ENCODE data around the gene OGN.

The OGN gene

DNA sequence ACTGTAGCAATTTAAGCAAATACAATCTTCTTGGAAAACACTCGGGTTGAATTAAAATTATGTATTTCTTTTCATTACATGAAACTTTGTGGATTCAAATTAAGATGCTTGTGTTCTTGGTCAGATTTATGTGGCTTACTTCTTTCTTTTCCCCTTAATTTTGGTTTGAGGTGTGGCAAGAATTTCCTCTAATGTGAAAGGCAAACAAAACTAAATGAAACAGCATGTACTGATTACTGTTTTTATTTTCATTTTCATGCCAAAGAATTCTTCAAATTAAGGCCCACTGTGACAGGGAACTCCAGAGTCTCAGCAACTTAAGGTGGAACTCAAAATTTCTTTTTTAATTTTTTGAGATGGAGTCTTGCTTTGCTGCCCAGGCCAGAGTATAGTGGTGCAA, 20.0 kb upstream of the OGN start, which contains the start of gene OMD:
Gene OMD, minus strand, starts transcription at position 132 of the 400 bp plus-strand sequence. CDS start 6,913 bp downstream, outside the sequence.
- WGBS (ENCODE audit: extremely low coverage, insufficient coverage, insufficient read length) = no CpG with 5 or more reads among the region's 1 CpG
- H3K14ac ChIP-seq (ENCODE audit: low read length) = no peak within 1 kb of the TSS
- H3K18ac ChIP-seq (ENCODE audit: low read length) = no peak within 1 kb of the TSS
- no peak within 1 kb of the TSS for H3K27ac ChIP-seq (ENCODE audit: low read depth, low read length)
- H3K9ac ChIP-seq (ENCODE audit: low read length) = no peak within 1 kb of the TSS
- no peak within 1 kb of the TSS for H3K4me3 ChIP-seq (ENCODE audit: low read depth, low read length)
- H3K4me1 ChIP-seq (ENCODE audit: control insufficient read depth in 1 of 2, insufficient read depth in 2 of 2, low read length in 2 of 2) = no peaks in the 10 kb centered on the region
- H4K8ac ChIP-seq (ENCODE audit: low read depth, low read length) = no peak within 1 kb of the TSS
- no peak within 1 kb of the TSS for H4K91ac ChIP-seq (ENCODE audit: low read depth, low read length)
- no peak for DNase-seq
- H3K4ac ChIP-seq (ENCODE audit: low read depth, low read length) = no peak within 1 kb of the TSS
- H3K23ac ChIP-seq (ENCODE audit: low read length) = no peak within 1 kb of the TSS
- no peaks in the 10 kb centered on the region for H3K79me2 ChIP-seq (ENCODE audit: control insufficient read depth, insufficient read depth, low read length, poor library complexity)
- no peaks in the 10 kb centered on the region for H3K36me3 ChIP-seq (ENCODE audit: control insufficient read depth in 1 of 2, insufficient read depth in 2 of 2, low read length in 2 of 2)
- no peak within 1 kb of the TSS for H2BK12ac ChIP-seq (ENCODE audit: low read length)
- no peak within 1 kb of the TSS for H2BK5ac ChIP-seq (ENCODE audit: low read depth, low read length, poor library complexity)
- H3K27me3 ChIP-seq (ENCODE audit: insufficient read depth, low read length) = no peaks in the 10 kb centered on the region
- no peaks in the 10 kb centered on the region for H3K79me1 ChIP-seq (ENCODE audit: low read length)
- H2BK120ac ChIP-seq (ENCODE audit: insufficient read depth, low read length, poor library complexity) = no peak within 1 kb of the TSS
- no peak within 1 kb of the TSS for H2AK5ac ChIP-seq (ENCODE audit: low read length)
- H3K9me3 ChIP-seq (ENCODE audit: insufficient read depth, low read depth, low read length) = no peaks in the 10 kb centered on the region
- H4K12ac ChIP-seq (ENCODE audit: low read depth, low read length) = no peak within 1 kb of the TSS
- H3K4me2 ChIP-seq (ENCODE audit: low read length) = no peak within 1 kb of the TSS
- no peak within 1 kb of the TSS for H2AFZ ChIP-seq (ENCODE audit: insufficient read depth, low read length, poor library complexity)

DNA sequence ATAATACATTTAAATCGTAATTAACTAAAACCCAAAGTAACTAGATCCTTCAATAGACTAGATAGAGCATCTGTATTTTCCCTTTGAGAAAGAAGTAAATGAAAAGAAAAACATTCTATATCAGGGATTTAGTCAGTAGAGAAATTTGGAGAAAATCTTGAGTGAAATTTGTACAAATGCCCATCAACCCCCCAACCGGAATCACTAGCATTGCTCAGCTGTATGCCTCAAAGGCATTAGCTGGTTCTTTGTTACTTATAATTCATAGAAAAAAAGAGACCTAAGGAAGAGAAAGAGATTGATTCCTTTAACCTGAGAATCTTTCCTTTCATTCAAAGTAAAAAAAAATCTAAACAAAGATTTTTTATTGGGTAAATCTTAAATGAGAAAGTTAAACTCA, 19.2 kb upstream of the OGN start:
- Histone ChIP-seq H3K27me3 (ENCODE audit: insufficient read depth, low read length) (no peaks in the 10 kb centered on the region), H3K79me2 (ENCODE audit: control insufficient read depth, insufficient read depth, low read length, poor library complexity) (no peaks in the 10 kb centered on the region), H3K9ac (ENCODE audit: low read length) (no peak overlapping the region), H3K4me2 (ENCODE audit: low read length) (no peak overlapping the region), H3K18ac (ENCODE audit: low read length) (no peak overlapping the region), H2BK5ac (ENCODE audit: low read depth, low read length, poor library complexity) (no peak overlapping the region), H2AFZ (ENCODE audit: insufficient read depth, low read length, poor library complexity) (no peak overlapping the region), H3K4ac (ENCODE audit: low read depth, low read length) (no peak overlapping the region), H3K4me3 (ENCODE audit: low read depth, low read length) (no peak overlapping the region), H3K36me3 (ENCODE audit: control insufficient read depth in 1 of 2, insufficient read depth in 2 of 2, low read length in 2 of 2) (no peaks in the 10 kb centered on the region), H3K27ac (ENCODE audit: low read depth, low read length) (no peak overlapping the region), H2AK5ac (ENCODE audit: low read length) (no peak overlapping the region), H3K14ac (ENCODE audit: low read length) (no peak overlapping the region), H3K23ac (ENCODE audit: low read length) (no peak overlapping the region), H3K4me1 (ENCODE audit: control insufficient read depth in 1 of 2, insufficient read depth in 2 of 2, low read length in 2 of 2) (no peaks in the 10 kb centered on the region), H4K91ac (ENCODE audit: low read depth, low read length) (no peak overlapping the region), H4K12ac (ENCODE audit: low read depth, low read length) (no peak overlapping the region), H3K9me3 (ENCODE audit: insufficient read depth, low read depth, low read length) (no peaks in the 10 kb centered on the region), H3K79me1 (ENCODE audit: low read length) (no peaks in the 10 kb centered on the region), H2BK12ac (ENCODE audit: low read length) (no peak overlapping the region), H4K8ac (ENCODE audit: low read depth, low read length) (no peak overlapping the region), H2BK120ac (ENCODE audit: insufficient read depth, low read length, poor library complexity) (no peak overlapping the region)
- WGBS (ENCODE audit: extremely low coverage, insufficient coverage, insufficient read length) = no CpG with 5 or more reads among the region's 2 CpGs
- DNase-seq = no peak

DNA sequence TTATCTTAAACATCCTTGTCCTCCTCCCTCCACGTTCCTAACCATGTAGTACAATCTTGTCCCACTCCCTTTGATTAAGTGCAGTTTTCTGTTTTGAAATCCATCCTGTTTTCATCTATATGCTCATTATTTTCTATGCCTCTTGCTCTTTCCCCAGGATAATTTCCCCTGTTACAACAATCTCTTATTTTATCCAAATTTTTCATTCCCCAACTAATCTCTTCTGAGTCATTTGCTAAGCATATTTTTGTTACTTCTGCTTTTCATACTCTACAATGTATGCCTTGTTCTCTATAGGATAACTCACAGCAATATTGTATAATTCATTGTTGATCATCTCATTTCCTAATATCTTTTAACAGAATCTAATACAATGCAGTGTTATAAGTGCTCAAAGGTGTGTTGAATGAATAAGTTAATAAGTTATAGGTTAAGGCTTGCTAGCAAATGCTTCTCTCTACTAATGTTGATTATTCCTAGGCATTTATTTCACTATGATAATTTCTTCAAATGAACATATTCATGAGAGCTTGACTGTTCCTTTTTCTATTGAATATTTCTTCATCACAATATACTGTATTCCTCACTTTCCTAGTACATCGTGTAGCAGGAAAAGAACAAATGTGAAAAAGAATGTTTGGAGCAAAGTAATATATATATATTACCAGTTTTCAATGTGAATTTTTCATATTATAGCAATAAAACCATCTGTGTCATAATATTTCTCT, 18.4 kb upstream of the OGN start:
- H3K18ac ChIP-seq (ENCODE audit: low read length) = no peak overlapping the region
- no peak overlapping the region for H2BK120ac ChIP-seq (ENCODE audit: insufficient read depth, low read length, poor library complexity)
- no peak overlapping the region for H4K12ac ChIP-seq (ENCODE audit: low read depth, low read length)
- H3K27me3 ChIP-seq (ENCODE audit: insufficient read depth, low read length) = no peaks in the 10 kb centered on the region
- H3K14ac ChIP-seq (ENCODE audit: low read length) = no peak overlapping the region
- H4K8ac ChIP-seq (ENCODE audit: low read depth, low read length) = no peak overlapping the region
- no peak overlapping the region for H3K4ac ChIP-seq (ENCODE audit: low read depth, low read length)
- no peak for DNase-seq
- no peaks in the 10 kb centered on the region for H3K36me3 ChIP-seq (ENCODE audit: control insufficient read depth in 1 of 2, insufficient read depth in 2 of 2, low read length in 2 of 2)
- H2AFZ ChIP-seq (ENCODE audit: insufficient read depth, low read length, poor library complexity) = no peak overlapping the region
- H3K4me1 ChIP-seq (ENCODE audit: control insufficient read depth in 1 of 2, insufficient read depth in 2 of 2, low read length in 2 of 2) = no peaks in the 10 kb centered on the region
- H2BK5ac ChIP-seq (ENCODE audit: low read depth, low read length, poor library complexity) = no peak overlapping the region
- H3K23ac ChIP-seq (ENCODE audit: low read length) = no peak overlapping the region
- no peak overlapping the region for H2AK5ac ChIP-seq (ENCODE audit: low read length)
- H3K79me1 ChIP-seq (ENCODE audit: low read length) = no peaks in the 10 kb centered on the region
- no peaks in the 10 kb centered on the region for H3K9me3 ChIP-seq (ENCODE audit: insufficient read depth, low read depth, low read length)
- no peak overlapping the region for H2BK12ac ChIP-seq (ENCODE audit: low read length)
- WGBS (ENCODE audit: extremely low coverage, insufficient coverage, insufficient read length) = no CpG with 5 or more reads among the region's 2 CpGs
- H3K4me2 ChIP-seq (ENCODE audit: low read length) = no peak overlapping the region
- no peak overlapping the region for H3K9ac ChIP-seq (ENCODE audit: low read length)
- H3K27ac ChIP-seq (ENCODE audit: low read depth, low read length) = no peak overlapping the region
- no peak overlapping the region for H3K4me3 ChIP-seq (ENCODE audit: low read depth, low read length)
- no peak overlapping the region for H4K91ac ChIP-seq (ENCODE audit: low read depth, low read length)
- no peaks in the 10 kb centered on the region for H3K79me2 ChIP-seq (ENCODE audit: control insufficient read depth, insufficient read depth, low read length, poor library complexity)

DNA sequence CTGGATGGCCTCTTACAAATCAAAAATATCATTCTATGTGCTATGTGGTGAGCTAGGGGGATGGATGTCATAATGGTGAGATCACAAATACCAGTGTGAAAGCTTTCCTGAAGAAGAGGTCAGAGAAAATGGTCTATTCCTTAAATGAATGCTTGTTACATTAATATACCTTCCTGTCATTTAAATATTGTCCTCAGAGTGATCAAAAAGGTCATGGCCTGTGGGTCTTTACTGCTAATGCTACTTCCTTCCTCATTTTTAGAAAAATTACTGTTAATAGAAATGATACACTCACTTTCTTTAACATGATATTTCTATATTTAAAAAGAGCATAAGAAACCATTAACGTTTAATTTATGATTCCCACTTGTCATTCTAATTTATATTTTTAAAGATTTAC, 10.2 kb upstream of the OGN start:
- Histone ChIP-seq H3K4ac (ENCODE audit: low read depth, low read length) (no peak overlapping the region), H3K27me3 (ENCODE audit: insufficient read depth, low read length) (no peaks in the 10 kb centered on the region), H3K4me2 (ENCODE audit: low read length) (no peak overlapping the region), H3K23ac (ENCODE audit: low read length) (no peak overlapping the region), H4K8ac (ENCODE audit: low read depth, low read length) (no peak overlapping the region), H2BK12ac (ENCODE audit: low read length) (no peak overlapping the region), H3K4me3 (ENCODE audit: low read depth, low read length) (no peak overlapping the region), H2BK120ac (ENCODE audit: insufficient read depth, low read length, poor library complexity) (no peak overlapping the region), H3K14ac (ENCODE audit: low read length) (no peak overlapping the region), H3K27ac (ENCODE audit: low read depth, low read length) (no peak overlapping the region), H3K36me3 (ENCODE audit: control insufficient read depth in 1 of 2, insufficient read depth in 2 of 2, low read length in 2 of 2) (no peaks in the 10 kb centered on the region), H4K91ac (ENCODE audit: low read depth, low read length) (no peak overlapping the region), H3K9ac (ENCODE audit: low read length) (no peak overlapping the region), H3K18ac (ENCODE audit: low read length) (no peak overlapping the region), H3K4me1 (ENCODE audit: control insufficient read depth in 1 of 2, insufficient read depth in 2 of 2, low read length in 2 of 2) (no peaks in the 10 kb centered on the region), H4K12ac (ENCODE audit: low read depth, low read length) (no peak overlapping the region), H3K79me1 (ENCODE audit: low read length) (no peaks in the 10 kb centered on the region), H2BK5ac (ENCODE audit: low read depth, low read length, poor library complexity) (no peak overlapping the region), H2AFZ (ENCODE audit: insufficient read depth, low read length, poor library complexity) (no peak overlapping the region), H3K79me2 (ENCODE audit: control insufficient read depth, insufficient read depth, low read length, poor library complexity) (no peaks in the 10 kb centered on the region), H3K9me3 (ENCODE audit: insufficient read depth, low read depth, low read length) (no peaks in the 10 kb centered on the region), H2AK5ac (ENCODE audit: low read length) (no peak overlapping the region)
- DNase-seq = no peak
- WGBS (ENCODE audit: extremely low coverage, insufficient coverage, insufficient read length) = no CpG with 5 or more reads among the region's 1 CpG
